HEK293 (cell line): ENCODE measurements around the gene TMEM184B.

Source experiments
- CTCF ChIA-PET: fragments of 350-600 bp; formaldehyde crosslinking; extraction: SDS; loops from one replicate; lab custom pipeline; 2021; ENCODE audit warnings: antibody characterized with exemption; lab: Yijun Ruan, JAX
- POLR2A ChIA-PET: fragments of 300-600 bp; formaldehyde crosslinking; extraction: SDS; loops from one replicate; lab custom pipeline; 2020; ENCODE audit warnings: antibody characterized with exemption, inconsistent platforms; lab: Yijun Ruan, JAX
- H3K27ac ChIP-seq: fragments of 200-500 bp; sonication (Bioruptor generic); 2 replicates; pipeline ENCODE4 v1.5.1; 2014; ENCODE audit warnings: low read depth, low read length, control low read depth, inconsistent platforms; ENCODE audit errors: extremely low read depth
- H3K36me3 ChIP-seq, 2 experiments: fragments of 200-500 bp in 1 of 2; sonication (Bioruptor generic) in 1 of 2; 1 replicate in 1 of 2; 2 replicates in 1 of 2; pipeline ENCODE4 v1.5.1; 2014 to 2017; ENCODE audit warnings: inconsistent platforms in 2 of 2, low read length in 2 of 2; ENCODE audit not compliant: control insufficient read depth in 2 of 2, insufficient read depth in 1 of 2
- H3K4me1 ChIP-seq: fragments of 200-500 bp; sonication (Bioruptor generic); 2 replicates; pipeline ENCODE4 v1.5.1; 2014; ENCODE audit warnings: mild to moderate bottlenecking, low read length, inconsistent platforms; ENCODE audit not compliant: control insufficient read depth, insufficient read depth
- H3K4me3 ChIP-seq: 2 replicates; pipeline ENCODE4 v1.5.1; 2011; ENCODE audit warnings: low read depth, mild to moderate bottlenecking, control low read depth, low read length, moderate library complexity
- H3K9me3 ChIP-seq: fragments of 200-500 bp; sonication (Bioruptor generic); 2 replicates; pipeline ENCODE4 v1.5.1; 2014; ENCODE audit warnings: low read depth, low read length, inconsistent platforms; ENCODE audit not compliant: control insufficient read depth, insufficient read depth
- EGR2 ChIP-seq: fragments of 450-650 bp; formaldehyde crosslinking; IDR thresholded peaks from 2 replicates; pipeline ENCODE4 v1.5.1; 2016; ENCODE audit warnings: low read depth, missing biosample characterization, missing genetic modification characterization
- GLIS1 ChIP-seq: fragments of 450-650 bp; formaldehyde crosslinking; IDR thresholded peaks from 2 replicates; pipeline ENCODE4 v1.5.1; 2016; ENCODE audit warnings: missing biosample characterization, missing genetic modification characterization
- HIC1 ChIP-seq: fragments of 450-650 bp; formaldehyde crosslinking; IDR thresholded peaks from 2 replicates; pipeline ENCODE4 v1.5.1; 2016; ENCODE audit warnings: missing biosample characterization, missing genetic modification characterization
- HOXD13 ChIP-seq: sonication (generic); formaldehyde crosslinking; IDR thresholded peaks from 2 replicates; pipeline ENCODE4 v1.8.0; 2022; ENCODE audit warnings: missing genetic modification reagents, borderline replicate concordance
- KLF16 ChIP-seq: fragments of 450-650 bp; formaldehyde crosslinking; IDR thresholded peaks from 2 replicates; pipeline ENCODE4 v1.5.1; 2017; ENCODE audit warnings: missing biosample characterization, missing genetic modification characterization
- MYNN ChIP-seq: fragments of 450-650 bp; formaldehyde crosslinking; IDR thresholded peaks from 2 replicates; pipeline ENCODE4 v1.5.1; 2016; ENCODE audit warnings: missing biosample characterization, missing genetic modification characterization, borderline replicate concordance
- PRDM1 ChIP-seq: fragments of 450-650 bp; formaldehyde crosslinking; IDR thresholded peaks from 2 replicates; pipeline ENCODE4; 2016; ENCODE audit warnings: missing biosample characterization, missing genetic modification characterization
- SCRT2 ChIP-seq: fragments of 450-650 bp; formaldehyde crosslinking; IDR thresholded peaks from 2 replicates; pipeline ENCODE4 v1.5.1; 2016; ENCODE audit warnings: missing biosample characterization, missing genetic modification characterization
- SP2 ChIP-seq: fragments of 450-650 bp; formaldehyde crosslinking; IDR thresholded peaks from 2 replicates; pipeline ENCODE4 v1.5.1; 2016; ENCODE audit warnings: missing biosample characterization, missing genetic modification characterization
- WT1 ChIP-seq: fragments of 450-650 bp; formaldehyde crosslinking; IDR thresholded peaks from 2 replicates; pipeline ENCODE4 v1.5.1; 2016; ENCODE audit warnings: missing biosample characterization, missing genetic modification characterization
- ZBTB48 ChIP-seq: fragments of 450-650 bp; formaldehyde crosslinking; IDR thresholded peaks from 2 replicates; pipeline ENCODE4 v1.5.1; 2016; ENCODE audit warnings: missing biosample characterization, missing genetic modification characterization
- ZFP69B ChIP-seq: fragments of 450-650 bp; formaldehyde crosslinking; IDR thresholded peaks from 2 replicates; pipeline ENCODE4 v1.5.1; 2016; ENCODE audit warnings: missing biosample characterization, missing genetic modification characterization
- ZNF157 ChIP-seq: fragments of 450-650 bp; formaldehyde crosslinking; IDR thresholded peaks from 2 replicates; pipeline ENCODE4 v1.5.1; 2016; ENCODE audit warnings: missing biosample characterization, missing genetic modification characterization
- ZNF211 ChIP-seq: fragments of 450-650 bp; formaldehyde crosslinking; IDR thresholded peaks from 2 replicates; pipeline ENCODE4 v1.5.1; 2016; ENCODE audit warnings: low read depth, missing biosample characterization, missing genetic modification characterization
- ZNF214 ChIP-seq: fragments of 450-650 bp; formaldehyde crosslinking; IDR thresholded peaks from 2 replicates; pipeline ENCODE4 v1.5.1; 2017; ENCODE audit warnings: missing biosample characterization, mild to moderate bottlenecking, missing genetic modification characterization, borderline replicate concordance
- ZNF24 ChIP-seq: fragments of 450-650 bp; formaldehyde crosslinking; IDR thresholded peaks from 2 replicates; pipeline ENCODE4 v1.5.1; 2016; ENCODE audit warnings: missing biosample characterization, missing genetic modification characterization
- ZNF513 ChIP-seq: fragments of 450-650 bp; IDR thresholded peaks from 2 replicates; pipeline ENCODE4 v1.5.1; 2018; ENCODE audit warnings: missing biosample characterization, missing genetic modification characterization
- ZNF518A ChIP-seq: fragments of 450-650 bp; formaldehyde crosslinking; conservative IDR thresholded peaks from 2 replicates; pipeline ENCODE4 v1.5.1; 2016; ENCODE audit warnings: low read depth, missing biosample characterization, missing genetic modification characterization
- ZNF558 ChIP-seq: fragments of 450-650 bp; formaldehyde crosslinking; IDR thresholded peaks from 2 replicates; pipeline ENCODE4 v1.5.1; 2016; ENCODE audit warnings: missing biosample characterization, missing genetic modification characterization
- ZNF600 ChIP-seq: fragments of 450-650 bp; formaldehyde crosslinking; IDR thresholded peaks from 2 replicates; pipeline ENCODE4 v1.5.1; 2016; ENCODE audit warnings: missing biosample characterization, missing genetic modification characterization
- ZNF654 ChIP-seq: fragments of 450-650 bp; formaldehyde crosslinking; IDR thresholded peaks from 2 replicates; pipeline ENCODE4 v1.5.1; 2016; ENCODE audit warnings: low read depth, missing biosample characterization, missing genetic modification characterization
- ZNF701 ChIP-seq: fragments of 450-650 bp; formaldehyde crosslinking; IDR thresholded peaks from 2 replicates; pipeline ENCODE4 v1.5.1; 2016; ENCODE audit warnings: missing biosample characterization, missing genetic modification characterization
- ZNF777 ChIP-seq: fragments of 450-650 bp; formaldehyde crosslinking; IDR thresholded peaks from 2 replicates; pipeline ENCODE4 v1.5.1; 2017; ENCODE audit warnings: missing biosample characterization, missing genetic modification characterization, borderline replicate concordance
- ZNF792 ChIP-seq: fragments of 450-650 bp; formaldehyde crosslinking; IDR thresholded peaks from 2 replicates; pipeline ENCODE4 v1.5.1; 2016; ENCODE audit warnings: missing biosample characterization, missing genetic modification characterization
- ZXDB ChIP-seq: fragments of 450-650 bp; formaldehyde crosslinking; IDR thresholded peaks from 2 replicates; pipeline ENCODE4 v1.5.1; 2016; ENCODE audit warnings: missing biosample characterization, missing genetic modification characterization

Gene TMEM184B

GRCh38 chr22:38181453-38182200, 91.2 kb downstream of the TMEM184B start, which contains the start of gene PLA2G6 (continued):
- peak; percentile 33; the same call in 1 of the 2 replicates for TF ChIP-seq ZNF518A (tag by site-specific recombination)

- Histone ChIP-seq H3K4me3 (peak overlapping the region; percentile 77), H3K9me3 (no peaks in the 10 kb centered on the region), H3K27ac (peak overlapping the region; percentile 82), H3K4me1 (peaks cover 13% of the 10 kb centered on the region), H3K36me3 (no peaks in the 10 kb centered on the region)
- POLR2A ChIA-PET: no interaction called here
- CTCF ChIA-PET: interaction anchor here (0.6 to 1.3 kb wide), 3 partner anchors 25 to 574 kb away, joined by 3 to 4 read pairs (median 3); no protein-coding TSS in a partner anchor
- TF ChIP-seq GLIS1: 0 out of 2 replicates have a peak, but pooled peaks have one; percentile 23
- no peak for TF ChIP-seq ZNF600 (tag by site-specific recombination)
- TF ChIP-seq ZNF558: no peak
- TF ChIP-seq ZNF211 (tag by site-specific recombination): no peak
- TF ChIP-seq KLF16 (tag by site-specific recombination): no peak; the same call in 1 of the 2 replicates
- no peak for TF ChIP-seq ZXDB (tag by site-specific recombination)
- TF ChIP-seq ZNF157 (tag by site-specific recombination): no peak
- TF ChIP-seq ZNF792 (tag by site-specific recombination): no peak
- no peak for TF ChIP-seq ZNF777 (tag by site-specific recombination)
- no peak for TF ChIP-seq ZNF24 (tag by site-specific recombination)
- no peak for TF ChIP-seq ZNF214
- no peak for TF ChIP-seq HIC1 (tag by site-specific recombination)
- TF ChIP-seq SCRT2: 0 out of 2 replicates have a peak, but pooled peaks have one; percentile 40
- no peak for TF ChIP-seq ZNF513 (tag by site-specific recombination)
- TF ChIP-seq ZFP69B (tag by site-specific recombination): no peak
- TF ChIP-seq ZBTB48 (tag by site-specific recombination): peak; percentile 83
- TF ChIP-seq WT1 (tag by site-specific recombination): peak; percentile 42; the same call in 1 of the 2 replicates
- TF ChIP-seq MYNN (tag by site-specific recombination): no peak
- peak; percentile 72 for TF ChIP-seq SP2 (tag by site-specific recombination)
- TF ChIP-seq PRDM1: peak; percentile 43; the same call in 1 of the 2 replicates
- TF ChIP-seq HOXD13 (CRISPR knock-in tag): no peak
- TF ChIP-seq EGR2 (tag by site-specific recombination): peak; percentile 70
- TF ChIP-seq ZNF701 (tag by site-specific recombination): 0 out of 2 replicates have a peak, but pooled peaks have one; percentile 11
- TF ChIP-seq ZNF654 (tag by site-specific recombination): no peak
Observed at GRCh38 chr22:38180841-38181452, 91.9 kb downstream of the TMEM184B start.
